ENCODE data around the gene ARHGEF17.

DNA sequence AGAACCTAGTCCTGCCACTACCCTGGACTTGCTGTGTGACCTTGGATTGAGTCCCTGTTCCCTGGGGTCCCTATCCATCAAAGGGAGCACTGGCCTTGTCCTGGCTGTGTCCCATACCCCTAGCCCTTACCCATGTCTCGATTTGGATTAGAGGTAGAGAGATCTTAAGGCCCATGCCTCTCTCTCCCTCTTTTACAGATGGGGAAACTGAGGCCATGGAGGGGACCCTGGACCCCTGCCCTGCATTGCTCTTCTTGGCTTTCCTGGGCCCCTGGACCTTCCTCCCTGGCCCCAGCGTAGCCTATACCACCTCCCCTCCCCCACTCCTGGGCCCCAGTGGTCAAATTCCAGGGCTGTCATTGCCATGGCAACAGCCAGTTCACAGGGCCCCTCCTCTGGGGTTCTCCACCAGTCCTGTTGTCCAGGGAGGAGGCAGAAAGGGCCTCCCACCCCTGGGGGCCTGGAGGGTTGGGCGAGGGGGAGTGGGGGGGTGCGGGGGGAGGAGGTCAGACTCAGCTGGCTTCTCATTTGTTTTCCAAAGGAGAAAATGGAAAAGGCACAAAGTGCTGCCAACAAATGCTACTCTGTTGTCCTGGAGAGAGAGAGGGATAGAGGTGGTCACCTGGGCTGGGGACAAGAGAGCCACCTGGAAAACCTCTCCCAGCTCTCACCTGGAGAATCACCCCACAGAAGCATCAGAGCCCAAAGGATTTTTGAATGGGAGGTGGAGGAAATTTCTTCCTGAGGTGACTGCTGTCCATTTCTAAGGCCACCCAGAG, 23.3 kb downstream of the ARHGEF17 start:
- TF ChIP-seq ATF7-NPFF (CRISPR knock-in tag; IDR thresholded peaks at IDR 0.05; ENCODE audit: low read depth): no peak
- no peak for TF ChIP-seq ZBTB21 (CRISPR knock-in tag; IDR thresholded peaks at IDR 0.05)
- TF ChIP-seq, protein P1, sequence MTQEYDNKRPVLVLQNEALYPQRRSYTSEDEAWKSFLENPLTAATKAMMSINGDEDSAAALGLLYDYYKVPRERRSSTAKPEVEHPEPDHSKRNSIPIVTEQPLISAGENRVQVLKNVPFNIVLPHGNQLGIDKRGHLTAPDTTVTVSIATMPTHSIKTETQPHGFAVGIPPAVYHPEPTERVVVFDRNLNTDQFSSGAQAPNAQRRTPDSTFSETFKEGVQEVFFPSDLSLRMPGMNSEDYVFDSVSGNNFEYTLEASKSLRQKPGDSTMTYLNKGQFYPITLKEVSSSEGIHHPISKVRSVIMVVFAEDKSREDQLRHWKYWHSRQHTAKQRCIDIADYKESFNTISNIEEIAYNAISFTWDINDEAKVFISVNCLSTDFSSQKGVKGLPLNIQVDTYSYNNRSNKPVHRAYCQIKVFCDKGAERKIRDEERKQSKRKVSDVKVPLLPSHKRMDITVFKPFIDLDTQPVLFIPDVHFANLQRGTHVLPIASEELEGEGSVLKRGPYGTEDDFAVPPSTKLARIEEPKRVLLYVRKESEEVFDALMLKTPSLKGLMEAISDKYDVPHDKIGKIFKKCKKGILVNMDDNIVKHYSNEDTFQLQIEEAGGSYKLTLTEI (CRISPR knock-in tag; conservative IDR thresholded peaks at IDR 0.05): no peak
- TF ChIP-seq, protein P2, sequence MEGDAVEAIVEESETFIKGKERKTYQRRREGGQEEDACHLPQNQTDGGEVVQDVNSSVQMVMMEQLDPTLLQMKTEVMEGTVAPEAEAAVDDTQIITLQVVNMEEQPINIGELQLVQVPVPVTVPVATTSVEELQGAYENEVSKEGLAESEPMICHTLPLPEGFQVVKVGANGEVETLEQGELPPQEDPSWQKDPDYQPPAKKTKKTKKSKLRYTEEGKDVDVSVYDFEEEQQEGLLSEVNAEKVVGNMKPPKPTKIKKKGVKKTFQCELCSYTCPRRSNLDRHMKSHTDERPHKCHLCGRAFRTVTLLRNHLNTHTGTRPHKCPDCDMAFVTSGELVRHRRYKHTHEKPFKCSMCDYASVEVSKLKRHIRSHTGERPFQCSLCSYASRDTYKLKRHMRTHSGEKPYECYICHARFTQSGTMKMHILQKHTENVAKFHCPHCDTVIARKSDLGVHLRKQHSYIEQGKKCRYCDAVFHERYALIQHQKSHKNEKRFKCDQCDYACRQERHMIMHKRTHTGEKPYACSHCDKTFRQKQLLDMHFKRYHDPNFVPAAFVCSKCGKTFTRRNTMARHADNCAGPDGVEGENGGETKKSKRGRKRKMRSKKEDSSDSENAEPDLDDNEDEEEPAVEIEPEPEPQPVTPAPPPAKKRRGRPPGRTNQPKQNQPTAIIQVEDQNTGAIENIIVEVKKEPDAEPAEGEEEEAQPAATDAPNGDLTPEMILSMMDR (CRISPR knock-in tag; IDR thresholded peaks at IDR 0.05): 0 out of 2 replicates have a peak, but pooled peaks have one; percentile 11
- TF ChIP-seq, protein P3, sequence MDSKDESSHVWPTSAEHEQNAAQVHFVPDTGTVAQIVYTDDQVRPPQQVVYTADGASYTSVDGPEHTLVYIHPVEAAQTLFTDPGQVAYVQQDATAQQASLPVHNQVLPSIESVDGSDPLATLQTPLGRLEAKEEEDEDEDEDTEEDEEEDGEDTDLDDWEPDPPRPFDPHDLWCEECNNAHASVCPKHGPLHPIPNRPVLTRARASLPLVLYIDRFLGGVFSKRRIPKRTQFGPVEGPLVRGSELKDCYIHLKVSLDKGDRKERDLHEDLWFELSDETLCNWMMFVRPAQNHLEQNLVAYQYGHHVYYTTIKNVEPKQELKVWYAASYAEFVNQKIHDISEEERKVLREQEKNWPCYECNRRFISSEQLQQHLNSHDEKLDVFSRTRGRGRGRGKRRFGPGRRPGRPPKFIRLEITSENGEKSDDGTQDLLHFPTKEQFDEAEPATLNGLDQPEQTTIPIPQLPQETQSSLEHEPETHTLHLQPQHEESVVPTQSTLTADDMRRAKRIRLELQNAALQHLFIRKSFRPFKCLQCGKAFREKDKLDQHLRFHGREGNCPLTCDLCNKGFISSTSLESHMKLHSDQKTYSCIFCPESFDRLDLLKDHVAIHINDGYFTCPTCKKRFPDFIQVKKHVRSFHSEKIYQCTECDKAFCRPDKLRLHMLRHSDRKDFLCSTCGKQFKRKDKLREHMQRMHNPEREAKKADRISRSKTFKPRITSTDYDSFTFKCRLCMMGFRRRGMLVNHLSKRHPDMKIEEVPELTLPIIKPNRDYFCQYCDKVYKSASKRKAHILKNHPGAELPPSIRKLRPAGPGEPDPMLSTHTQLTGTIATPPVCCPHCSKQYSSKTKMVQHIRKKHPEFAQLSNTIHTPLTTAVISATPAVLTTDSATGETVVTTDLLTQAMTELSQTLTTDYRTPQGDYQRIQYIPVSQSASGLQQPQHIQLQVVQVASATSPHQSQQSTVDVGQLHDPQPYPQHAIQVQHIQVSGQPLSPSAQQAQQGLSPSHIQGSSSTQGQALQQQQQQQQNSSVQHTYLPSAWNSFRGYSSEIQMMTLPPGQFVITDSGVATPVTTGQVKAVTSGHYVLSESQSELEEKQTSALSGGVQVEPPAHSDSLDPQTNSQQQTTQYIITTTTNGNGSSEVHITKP (CRISPR knock-in tag; IDR thresholded peaks at IDR 0.05; ENCODE audit: low read depth): peak; percentile 61; the same call in 1 of the 2 replicates
- no peak for TF ChIP-seq REL (CRISPR knock-in tag; conservative IDR thresholded peaks at IDR 0.05)
- no peak for TF ChIP-seq ZNF292 (CRISPR knock-in tag; IDR thresholded peaks at IDR 0.05; ENCODE audit: borderline replicate concordance, low read depth)
- no peak for TF ChIP-seq STAT5B (CRISPR knock-in tag; IDR thresholded peaks at IDR 0.05)
- peak; percentile 92; the same call in 1 of the 2 replicates for TF ChIP-seq U2AF2 (IDR thresholded peaks at IDR 0.05; ENCODE audit: low read depth, low read length)
- no peak for TF ChIP-seq EZH2 (conservative IDR thresholded peaks at IDR 0.05; ENCODE audit: low read depth, low read length)

Measured in HepG2 (cell line).